ENCODE results near the gene SAPCD2. TPM values are rescaled to one million over a fixed set of nuclear protein-coding genes. Genes with fewer than 3 reads are reported as not detected.

The SAPCD2 gene
- total RNA-seq, 1 experiment from 2014 or later = 62.9 TPM

GRCh38 chr9:137013571-137013940 is 56.8 kb downstream of the SAPCD2 start:
- in situ Hi-C loops (cut with HindIII; ENCODE audit: low sequenced_read_pairs) = no loop called here
- DNase-seq (ENCODE audit: low spot score) = no peak

- no peak for DNase-seq (ENCODE audit: low spot score)
- in situ Hi-C loops (cut with HindIII; ENCODE audit: low sequenced_read_pairs) = no loop called here
Measured at GRCh38 chr9:137012694-137013570, 57.4 kb downstream of the SAPCD2 start.

Other genes with a start within 250 kb of the SAPCD2 start
- 0.49 and 1.1 TPM in 2 replicates for gene AJM1, start 228.1 kb downstream of the SAPCD2 start, total RNA-seq (2014; rRNA removed; shearing (Covaris generic))
- gene PHPT1, start 221.1 kb downstream of the SAPCD2 start, total RNA-seq (2014; rRNA removed; shearing (Covaris generic)) = 139 and 226 TPM in 2 replicates
- 1.9 TPM in 2 replicates for gene MAMDC4, start 218.2 kb downstream of the SAPCD2 start, total RNA-seq (2014; rRNA removed; shearing (Covaris generic))
- 308 and 348 TPM in 2 replicates for gene EDF1, start 204.2 kb downstream of the SAPCD2 start, total RNA-seq (2014; rRNA removed; shearing (Covaris generic))
- 22.6 and 36.3 TPM in 2 replicates for gene TRAF2, start 184.0 kb downstream of the SAPCD2 start, total RNA-seq (2014; rRNA removed; shearing (Covaris generic))
- 118 and 124 TPM in 2 replicates for gene FBXW5, start 125.8 kb downstream of the SAPCD2 start, total RNA-seq (2014; rRNA removed; shearing (Covaris generic))
- gene C8G, start 125.3 kb downstream of the SAPCD2 start, total RNA-seq (2014; rRNA removed; shearing (Covaris generic)) = 0.92 TPM in 1 of 2 replicates, not detected in the other
- gene LCN12, start 118.3 kb downstream of the SAPCD2 start, total RNA-seq (2014; rRNA removed; shearing (Covaris generic)) = not detected in 2 replicates
- 4.7 TPM in 1 of 2 replicates, not detected in the other for gene PTGDS, start 93.1 kb downstream of the SAPCD2 start, total RNA-seq (2014; rRNA removed; shearing (Covaris generic))
- not detected in 2 replicates for gene LCNL1, start 87.6 kb downstream of the SAPCD2 start, total RNA-seq (2014; rRNA removed; shearing (Covaris generic))
- 52.2 and 79.6 TPM in 2 replicates for gene PAXX, start 78.1 kb downstream of the SAPCD2 start, total RNA-seq (2014; rRNA removed; shearing (Covaris generic))
- 2.1 and 6.2 TPM in 2 replicates for gene CLIC3, start 74.0 kb downstream of the SAPCD2 start, total RNA-seq (2014; rRNA removed; shearing (Covaris generic))
- 8.5 and 12.3 TPM in 2 replicates for gene ABCA2, start 42.3 kb downstream of the SAPCD2 start, total RNA-seq (2014; rRNA removed; shearing (Covaris generic))
- not detected in 2 replicates for gene FUT7, start 38.5 kb downstream of the SAPCD2 start, total RNA-seq (2014; rRNA removed; shearing (Covaris generic))
- 32.0 and 38.4 TPM in 2 replicates for gene NPDC1, start 24.4 kb downstream of the SAPCD2 start, total RNA-seq (2014; rRNA removed; shearing (Covaris generic))
- not detected in 2 replicates for gene ENTPD2, start 16.5 kb downstream of the SAPCD2 start, total RNA-seq (2014; rRNA removed; shearing (Covaris generic))
- 28.9 and 34.7 TPM in 2 replicates for gene UAP1L1, start 7.0 kb upstream of the SAPCD2 start, total RNA-seq (2014; rRNA removed; shearing (Covaris generic))
- gene MAN1B1, start 16.4 kb upstream of the SAPCD2 start, total RNA-seq (2014; rRNA removed; shearing (Covaris generic)) = 67.0 and 73.9 TPM in 2 replicates
- gene DPP7, start 44.2 kb upstream of the SAPCD2 start, total RNA-seq (2014; rRNA removed; shearing (Covaris generic)) = 1.2 and 3.0 TPM in 2 replicates
- not detected in 2 replicates for gene GRIN1, start 68.6 kb upstream of the SAPCD2 start, total RNA-seq (2014; rRNA removed; shearing (Covaris generic))
- 1.3 TPM in 1 of 2 replicates, not detected in the other for gene LRRC26, start 99.5 kb upstream of the SAPCD2 start, total RNA-seq (2014; rRNA removed; shearing (Covaris generic))
- gene TMEM210, start 101.5 kb upstream of the SAPCD2 start, total RNA-seq (2014; rRNA removed; shearing (Covaris generic)) = not detected in 2 replicates
- 58.8 and 63.6 TPM in 2 replicates for gene ANAPC2, start 118.0 kb upstream of the SAPCD2 start, total RNA-seq (2014; rRNA removed; shearing (Covaris generic))
- gene SSNA1, start 118.1 kb upstream of the SAPCD2 start, total RNA-seq (2014; rRNA removed; shearing (Covaris generic)) = 95.8 and 122 TPM in 2 replicates
- gene TPRN, start 130.2 kb upstream of the SAPCD2 start, total RNA-seq (2014; rRNA removed; shearing (Covaris generic)) = 17.6 and 25.7 TPM in 2 replicates
- gene TMEM203, start 135.1 kb upstream of the SAPCD2 start, total RNA-seq (2014; rRNA removed; shearing (Covaris generic)) = 45.7 and 57.4 TPM in 2 replicates
- gene NDOR1, start 135.1 kb upstream of the SAPCD2 start, total RNA-seq (2014; rRNA removed; shearing (Covaris generic)) = 3.9 and 6.4 TPM in 2 replicates
- gene RNF208, start 151.7 kb upstream of the SAPCD2 start, total RNA-seq (2014; rRNA removed; shearing (Covaris generic)) = not detected in 2 replicates
- gene CYSRT1, start 154.6 kb upstream of the SAPCD2 start, total RNA-seq (2014; rRNA removed; shearing (Covaris generic)) = 10.7 and 16.0 TPM in 2 replicates
- not detected in 2 replicates for gene RNF224, start 156.9 kb upstream of the SAPCD2 start, total RNA-seq (2014; rRNA removed; shearing (Covaris generic))
- not detected in 2 replicates for gene SLC34A3, start 160.3 kb upstream of the SAPCD2 start, total RNA-seq (2014; rRNA removed; shearing (Covaris generic))
- 1,012 and 1,099 TPM in 2 replicates for gene TUBB4B, start 170.7 kb upstream of the SAPCD2 start, total RNA-seq (2014; rRNA removed; shearing (Covaris generic))
- gene STPG3, start 180.7 kb upstream of the SAPCD2 start, total RNA-seq (2014; rRNA removed; shearing (Covaris generic)) = not detected in 2 replicates
- 93.6 and 118 TPM in 2 replicates for gene NELFB, start 184.8 kb upstream of the SAPCD2 start, total RNA-seq (2014; rRNA removed; shearing (Covaris generic))
- gene TOR4A, start 207.2 kb upstream of the SAPCD2 start, total RNA-seq (2014; rRNA removed; shearing (Covaris generic)) = 38.2 and 41.7 TPM in 2 replicates
- gene NRARP, start 231.7 kb upstream of the SAPCD2 start, total RNA-seq (2014; rRNA removed; shearing (Covaris generic)) = 6.3 and 6.7 TPM in 2 replicates

All from G401 (cell line).